HCT116 (cell line): ENCODE data around the gene ZNF516. TPM values are rescaled to one million over a fixed set of nuclear protein-coding genes. Genes with fewer than 3 reads are reported as not detected.

Experiments
- ATAC-seq: fragments of 200-7000 bp; cut with Tn5 transposase; 2 replicates; pipeline ENCODE4 v1.9.1; 2020; ENCODE audit warnings: mild to moderate bottlenecking, moderate library complexity
- BruUV-seq: library from RNA; stranded (reverse); fragments of 400-500 nt; replicated peaks from 2 replicates; lab custom pipeline; 2021; lab: Mats Ljungman, UMichigan
- CTCF ChIA-PET: fragments of 300-600 bp; sonication (Branson Sonifier 250); formaldehyde crosslinking; loops from one replicate; lab custom pipeline; 2021; ENCODE audit warnings: antibody characterized with exemption; lab: Charles Lee
- POLR2A ChIA-PET: fragments of 300-600, 350-600 bp; sonication (Branson Sonifier 250); formaldehyde crosslinking; loops from one replicate; lab custom pipeline; 2021; ENCODE audit warnings: antibody characterized with exemption; lab: Charles Lee
- RAD21 ChIA-PET, 2 experiments: fragments of 300-600 bp; sonication (Branson Sonifier 250); formaldehyde crosslinking; loops; one replicate each; lab custom pipeline; 2023; ENCODE audit warnings: low total read pairs in 2 of 2; ENCODE audit not compliant: uncharacterized antibody in 2 of 2, unreplicated experiment in 2 of 2, low non-redundant PET in 1 of 2; lab: Charles Lee
- DNase-seq: peaks from one replicate; pipeline ENCODE4 v3.0.0-alpha.2; 2010; ENCODE audit warnings: low read depth, low spot score
- H2AFZ ChIP-seq: fragments of 200-600 bp; shearing (Covaris generic), sonication (generic); 2 replicates; pipeline ENCODE4 v1.6.1; 2017; ENCODE audit warnings: low read depth, mixed run types, mixed read lengths, antibody characterized with exemption, low read length; ENCODE audit not compliant: poor library complexity, severe bottlenecking
- H3K27ac ChIP-seq: 2 replicates; pipeline ENCODE4 v1.5.1; 2012; ENCODE audit warnings: low read depth, low read length
- H3K27me3 ChIP-seq: fragments of 200-600 bp; sonication (generic); 2 replicates; pipeline ENCODE4 v1.6.1; 2016; ENCODE audit warnings: mixed run types, low read length, mixed read lengths; ENCODE audit not compliant: insufficient read depth
- H3K36me3 ChIP-seq, 2 experiments: fragments of 200-500 bp in 1 of 2; fragments of 200-600 bp in 1 of 2; sonication (Bioruptor generic) in 1 of 2; sonication (generic) in 1 of 2; 2 replicates each; pipeline versions ENCODE4 v1.5.1 to v1.6.1; 2014 to 2016; ENCODE audit warnings: low read length in 2 of 2, inconsistent platforms in 1 of 2, mixed read lengths in 1 of 2, mixed run types in 1 of 2; ENCODE audit not compliant: insufficient read depth in 2 of 2, control insufficient read depth in 1 of 2
- H3K4me1 ChIP-seq, 2 experiments: fragments of 200-600 bp in 1 of 2; sonication (generic) in 1 of 2; 2 replicates each; pipeline versions ENCODE4 v1.5.1 to v1.6.1; 2012 to 2017; ENCODE audit warnings: low read length in 2 of 2, inconsistent platforms in 1 of 2, mild to moderate bottlenecking in 1 of 2, mixed read lengths in 1 of 2, mixed run types in 1 of 2, moderate library complexity in 1 of 2; ENCODE audit not compliant: insufficient read depth in 2 of 2, control insufficient read depth in 1 of 2
- H3K4me2 ChIP-seq: fragments of 200-600 bp; sonication (generic); 2 replicates; pipeline ENCODE4 v1.6.1; 2017; ENCODE audit warnings: mixed run types, low read length, mixed read lengths
- H3K4me3 ChIP-seq, 2 experiments: fragments of 200-600 bp in 1 of 2; sonication (generic) in 1 of 2; replicated peaks in 1 of 2; 2 replicates each; pipeline ENCODE4 v1.5.1; 2011 to 2016; ENCODE audit warnings: low read length in 2 of 2, control low read depth in 1 of 2, low read depth in 1 of 2, mild to moderate bottlenecking in 1 of 2, mixed read lengths in 1 of 2, mixed run types in 1 of 2
- H3K79me2 ChIP-seq: fragments of 200-600 bp; sonication (generic); 2 replicates; pipeline ENCODE4 v1.6.1; 2017; ENCODE audit warnings: mild to moderate bottlenecking, mixed run types, low read length, moderate library complexity, mixed read lengths; ENCODE audit not compliant: insufficient read depth
- H3K9ac ChIP-seq: fragments of 200-600 bp; sonication (generic); 2 replicates; pipeline ENCODE4 v1.6.1; 2016; ENCODE audit warnings: low read length, mixed read lengths
- H3K9me2 ChIP-seq: fragments of 200-600 bp; sonication (generic), shearing (Covaris generic); 2 replicates; pipeline ENCODE4 v1.6.1; 2017; ENCODE audit warnings: mixed run types, mild to moderate bottlenecking, moderate library complexity; ENCODE audit not compliant: insufficient read depth
- H3K9me3 ChIP-seq, 2 experiments: fragments of 200-500 bp in 1 of 2; fragments of 200-600 bp in 1 of 2; sonication (Bioruptor generic) in 1 of 2; sonication (generic) in 1 of 2; 2 replicates each; pipeline ENCODE4 v1.6.1; 2014 to 2017; ENCODE audit warnings: low read length in 2 of 2, mixed read lengths in 2 of 2, inconsistent platforms in 1 of 2, low read depth in 1 of 2, mild to moderate bottlenecking in 1 of 2, mixed run types in 1 of 2, moderate library complexity in 1 of 2; ENCODE audit not compliant: control insufficient read depth in 1 of 2, insufficient read depth in 1 of 2
- H4K20me1 ChIP-seq: fragments of 200-600 bp; sonication (generic), shearing (Covaris generic); 2 replicates; pipeline ENCODE4 v1.6.1; 2017; ENCODE audit warnings: mixed run types, mild to moderate bottlenecking, moderate library complexity; ENCODE audit not compliant: insufficient read depth
- ATF3 ChIP-seq: IDR thresholded peaks from 2 replicates; pipeline ENCODE4 v1.6.1; 2012
- CBX3 ChIP-seq: IDR thresholded peaks from 2 replicates; pipeline ENCODE4 v1.6.1; 2012; ENCODE audit warnings: low read depth
- CEBPB ChIP-seq: IDR thresholded peaks from 2 replicates; pipeline ENCODE4 v1.6.1; 2012; ENCODE audit warnings: low read depth
- CTCF ChIP-seq, 3 experiments: fragments of 200-600 bp in 1 of 3; sonication (generic) in 1 of 3; IDR thresholded peaks in 2 of 3; conservative IDR thresholded peaks in 1 of 3; 2 replicates each; pipeline ENCODE4 v1.5.1; 2012 to 2017; ENCODE audit warnings: low read depth in 2 of 3, low read length in 2 of 3, antibody characterized with exemption in 1 of 3, borderline replicate concordance in 1 of 3, control low read depth in 1 of 3, mild to moderate bottlenecking in 1 of 3, mixed read lengths in 1 of 3, mixed run types in 1 of 3, moderate library complexity in 1 of 3; ENCODE audit not compliant: insufficient read depth in 1 of 3
- EGR1 ChIP-seq: IDR thresholded peaks from 2 replicates; pipeline ENCODE4 v1.6.1; 2012; ENCODE audit warnings: low read depth
- ELF1 ChIP-seq: IDR thresholded peaks from 2 replicates; pipeline ENCODE4 v1.6.1; 2012; ENCODE audit warnings: low read depth, borderline replicate concordance
- EZH2 ChIP-seq: fragments of 200-600 bp; sonication (generic); IDR thresholded peaks from 2 replicates; pipeline ENCODE4 v1.6.1; 2017; ENCODE audit warnings: antibody characterized with exemption, mixed run types
- EZH2phosphoT487 ChIP-seq: fragments of 200-600 bp; IDR thresholded peaks from 2 replicates; pipeline ENCODE4 v1.6.1; 2018; ENCODE audit warnings: antibody characterized with exemption, borderline replicate concordance
- FOSL1 ChIP-seq: IDR thresholded peaks from 2 replicates; pipeline ENCODE4 v1.6.1; 2012; ENCODE audit warnings: low read depth
- JUND ChIP-seq: IDR thresholded peaks from 2 replicates; pipeline ENCODE4 v1.6.1; 2012
- MAX ChIP-seq: IDR thresholded peaks from 2 replicates; pipeline ENCODE4 v1.6.1; 2012
- RAD21 ChIP-seq: IDR thresholded peaks from 2 replicates; pipeline ENCODE4 v1.6.1; 2012; ENCODE audit warnings: low read depth, mild to moderate bottlenecking
- REST ChIP-seq: IDR thresholded peaks from 2 replicates; pipeline ENCODE4 v1.6.1; 2012; ENCODE audit warnings: low read depth
- SIN3A ChIP-seq: IDR thresholded peaks from 2 replicates; pipeline ENCODE4 v1.6.1; 2012; ENCODE audit warnings: low read depth
- SP1 ChIP-seq: IDR thresholded peaks from 2 replicates; pipeline ENCODE4 v1.6.1; 2012; ENCODE audit warnings: low read depth
- TCF7L2 ChIP-seq: IDR thresholded peaks from 2 replicates; pipeline ENCODE4 v1.7.0; 2011; ENCODE audit warnings: borderline replicate concordance, inconsistent platforms; ENCODE audit not compliant: insufficient read depth, insufficient read length; ENCODE audit errors: extremely low read depth
- YY1 ChIP-seq: IDR thresholded peaks from 2 replicates; pipeline ENCODE4 v1.6.1; 2011; ENCODE audit warnings: low read length, low read depth, moderate library complexity, mild to moderate bottlenecking; ENCODE audit not compliant: insufficient replicate concordance; ENCODE audit errors: extremely low read depth
- ZBTB33 ChIP-seq: IDR thresholded peaks from 2 replicates; pipeline ENCODE4 v1.6.1; 2011; ENCODE audit warnings: mild to moderate bottlenecking, low read length, moderate library complexity; ENCODE audit not compliant: insufficient replicate concordance; ENCODE audit errors: extremely low read depth
- ZNF274 ChIP-seq: fragments of 200-500 bp; sonication (Bioruptor generic); IDR thresholded peaks from 2 replicates; pipeline ENCODE4 v1.6.1; 2014; ENCODE audit warnings: mild to moderate bottlenecking, low read depth, low read length, inconsistent platforms
- intact Hi-C: fragments of 100-400 bp; cut with micrococcal nuclease; formaldehyde crosslinking; loops from 2 replicates; pipeline ENCODE4 v1.10.0; 2022
- total RNA-seq: library from RNA; stranded (reverse); gene quantifications from one replicate; pipeline ENCODE4 v1.2.1, GENCODE V29; 2021; ENCODE audit not compliant: unreplicated experiment

The ZNF516 gene
- total RNA-seq, 1 experiment from 2014 or later = 32.0 TPM

GRCh38 chr18:76410660-76411417, 84.2 kb downstream of the ZNF516 start:
- Histone ChIP-seq H3K27ac (no peak overlapping the region), H3K4me2 (no peak overlapping the region), H3K9ac (no peak overlapping the region), H2AFZ (no peak overlapping the region), H3K4me3 (no peak overlapping the region), H3K4me1 (no peaks in the 10 kb centered on the region), H3K79me2 (0 out of 2 replicates have a peak, but pooled peaks cover 5% of the 10 kb centered on the region), H3K27me3 (no peaks in the 10 kb centered on the region), H3K36me3 (no peaks in the 10 kb centered on the region), H3K9me2 (no peaks in the 10 kb centered on the region), H4K20me1 (no peaks in the 10 kb centered on the region), H3K9me3 (no peaks in the 10 kb centered on the region)
- DNase-seq = no peak
- POLR2A ChIA-PET = no interaction called here
- RAD21 ChIA-PET = no interaction called here
- TF ChIP-seq EZH2 (no peak), CBX3 (no peak), JUND (no peak), EZH2phosphoT487 (no peak), TCF7L2 (no peak), RAD21 (no peak), MAX (no peak), SIN3A (no peak), YY1 (no peak), EGR1 (no peak), REST (no peak), SP1 (no peak), CEBPB (no peak), FOSL1 (no peak), ZNF274 (no peak), ZBTB33 (no peak), CTCF (IDR thresholded peaks at IDR 0.05 in 2 of 3, conservative IDR thresholded peaks at IDR 0.05 in 1 of 3; ENCODE audit: borderline replicate concordance in 1 of 3, insufficient read depth in 1 of 3, low read depth in 2 of 3, low read length in 2 of 3) (no peak), ATF3 (no peak), ELF1 (no peak)
- BruUV-seq = no TSS peak
- intact Hi-C loops = no loop called here
- ATAC-seq = no peak
- CTCF ChIA-PET = no interaction called here
